Fibroblast of the aortic adventitia (primary cell): Measurements from ENCODE around the gene ADIPOR2. TPM values are rescaled to one million over a fixed set of nuclear protein-coding genes. Genes with fewer than 3 reads are reported as not detected.

Source experiments
- DNase-seq: peaks from one replicate; pipeline ENCODE4 v3.0.0-alpha.2; 2010; ENCODE audit warnings: low read depth
- H3K4me3 ChIP-seq: 2 replicates; pipeline ENCODE4 v1.5.1; 2011; ENCODE audit warnings: low read depth, mild to moderate bottlenecking, control low read depth, low read length, moderate library complexity
- CTCF ChIP-seq: IDR thresholded peaks from 2 replicates; pipeline ENCODE4 v1.5.1; 2011; ENCODE audit warnings: mild to moderate bottlenecking, low read length, control low read depth, inconsistent platforms; ENCODE audit not compliant: insufficient read depth
- total RNA-seq: library from RNA; depleted of rRNA; stranded (reverse); fragments of >200 nt; gene quantifications from 2 replicates; pipeline ENCODE4 v1.2.3, GENCODE V29; 2012; ENCODE audit warnings: low replicate concordance

ADIPOR2 gene
- total RNA-seq, 1 donor: 26.0 TPM

GRCh38 chr12:1792406-1792805 is 101.5 kb downstream of the ADIPOR2 start:
- no peak for TF ChIP-seq CTCF
- DNase-seq: no peak
- no peak overlapping the region for H3K4me3 ChIP-seq

- no peak overlapping the region for H3K4me3 ChIP-seq
- DNase-seq: no peak
- no peak for TF ChIP-seq CTCF
Observed at GRCh38 chr12:1793426-1794210, 102.7 kb downstream of the ADIPOR2 start.

- H3K4me3 ChIP-seq: no peak overlapping the region
- DNase-seq: no peak
- no peak for TF ChIP-seq CTCF
Observed at GRCh38 chr12:1794440-1795090, 103.7 kb downstream of the ADIPOR2 start.

GRCh38 chr12:1795221-1795784 is 104.4 kb downstream of the ADIPOR2 start:
- no peak for TF ChIP-seq CTCF
- H3K4me3 ChIP-seq: no peak overlapping the region
- no peak for DNase-seq

GRCh38 chr12:1795785-1796514 is 105.1 kb downstream of the ADIPOR2 start:
- peak overlapping the region; percentile 56 for H3K4me3 ChIP-seq
- peak; percentile 86 for DNase-seq
- TF ChIP-seq CTCF: peak; percentile 64

GRCh38 chr12:1796515-1797010 is 105.7 kb downstream of the ADIPOR2 start:
- DNase-seq: no peak
- TF ChIP-seq CTCF: no peak
- peak overlapping the region; percentile 56 for H3K4me3 ChIP-seq
